ENCODE data around the gene PEX19.

DNA sequence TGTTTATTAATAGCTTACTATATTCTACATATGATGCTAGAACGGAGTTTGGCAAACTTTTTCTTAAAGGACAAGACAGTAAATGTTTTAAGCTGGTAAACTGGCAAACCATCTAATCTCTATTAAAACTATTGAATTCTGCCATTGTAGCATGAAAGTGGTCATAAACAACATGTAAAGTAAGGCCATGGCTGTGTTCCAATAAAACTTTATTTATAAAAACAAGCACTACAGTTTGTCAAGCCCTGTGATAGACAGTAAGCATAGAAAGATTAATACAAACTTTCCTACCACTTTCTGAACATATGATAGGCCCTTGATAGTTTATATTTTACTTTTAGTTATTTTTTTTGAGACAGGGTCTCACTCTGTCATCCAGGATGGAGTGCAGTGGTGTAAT lies 57.4 kb downstream of the PEX19 start:
- TF ChIP-seq CHD1 (IDR thresholded peaks at IDR 0.05; ENCODE audit: low read depth, low read length) (no peak), EZH2 (IDR thresholded peaks at IDR 0.05; ENCODE audit: borderline replicate concordance, control insufficient read depth, low read depth, low read length) (no peak)
- TF ChIP-seq, protein P1, sequence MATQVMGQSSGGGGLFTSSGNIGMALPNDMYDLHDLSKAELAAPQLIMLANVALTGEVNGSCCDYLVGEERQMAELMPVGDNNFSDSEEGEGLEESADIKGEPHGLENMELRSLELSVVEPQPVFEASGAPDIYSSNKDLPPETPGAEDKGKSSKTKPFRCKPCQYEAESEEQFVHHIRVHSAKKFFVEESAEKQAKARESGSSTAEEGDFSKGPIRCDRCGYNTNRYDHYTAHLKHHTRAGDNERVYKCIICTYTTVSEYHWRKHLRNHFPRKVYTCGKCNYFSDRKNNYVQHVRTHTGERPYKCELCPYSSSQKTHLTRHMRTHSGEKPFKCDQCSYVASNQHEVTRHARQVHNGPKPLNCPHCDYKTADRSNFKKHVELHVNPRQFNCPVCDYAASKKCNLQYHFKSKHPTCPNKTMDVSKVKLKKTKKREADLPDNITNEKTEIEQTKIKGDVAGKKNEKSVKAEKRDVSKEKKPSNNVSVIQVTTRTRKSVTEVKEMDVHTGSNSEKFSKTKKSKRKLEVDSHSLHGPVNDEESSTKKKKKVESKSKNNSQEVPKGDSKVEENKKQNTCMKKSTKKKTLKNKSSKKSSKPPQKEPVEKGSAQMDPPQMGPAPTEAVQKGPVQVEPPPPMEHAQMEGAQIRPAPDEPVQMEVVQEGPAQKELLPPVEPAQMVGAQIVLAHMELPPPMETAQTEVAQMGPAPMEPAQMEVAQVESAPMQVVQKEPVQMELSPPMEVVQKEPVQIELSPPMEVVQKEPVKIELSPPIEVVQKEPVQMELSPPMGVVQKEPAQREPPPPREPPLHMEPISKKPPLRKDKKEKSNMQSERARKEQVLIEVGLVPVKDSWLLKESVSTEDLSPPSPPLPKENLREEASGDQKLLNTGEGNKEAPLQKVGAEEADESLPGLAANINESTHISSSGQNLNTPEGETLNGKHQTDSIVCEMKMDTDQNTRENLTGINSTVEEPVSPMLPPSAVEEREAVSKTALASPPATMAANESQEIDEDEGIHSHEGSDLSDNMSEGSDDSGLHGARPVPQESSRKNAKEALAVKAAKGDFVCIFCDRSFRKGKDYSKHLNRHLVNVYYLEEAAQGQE (IDR thresholded peaks at IDR 0.05; ENCODE audit: low read depth, low read length), result no peak
